SH-SY5Y (cell line): ENCODE data around the gene XPO4.

Source experiments
- GATA2 ChIP-seq: IDR thresholded peaks from 2 replicates; pipeline ENCODE4 v1.6.1; 2011; ENCODE audit warnings: mild to moderate bottlenecking, low read depth, low read length
- GATA3 ChIP-seq: IDR thresholded peaks from 2 replicates; pipeline ENCODE4 v1.6.1; 2011; ENCODE audit warnings: low read depth, mild to moderate bottlenecking, low read length, moderate library complexity

GRCh38 chr13:20828539-20829364, 73.8 kb downstream of the XPO4 start:
- no peak for TF ChIP-seq GATA3
- no peak for TF ChIP-seq GATA2
